Fibroblast of upper back skin (primary cell): ENCODE measurements around the gene PRSS50.

Source experiments
- DNase-seq: peaks from one replicate; pipeline ENCODE4 v3.0.0-alpha.2; 2013

PRSS50 gene

DNA sequence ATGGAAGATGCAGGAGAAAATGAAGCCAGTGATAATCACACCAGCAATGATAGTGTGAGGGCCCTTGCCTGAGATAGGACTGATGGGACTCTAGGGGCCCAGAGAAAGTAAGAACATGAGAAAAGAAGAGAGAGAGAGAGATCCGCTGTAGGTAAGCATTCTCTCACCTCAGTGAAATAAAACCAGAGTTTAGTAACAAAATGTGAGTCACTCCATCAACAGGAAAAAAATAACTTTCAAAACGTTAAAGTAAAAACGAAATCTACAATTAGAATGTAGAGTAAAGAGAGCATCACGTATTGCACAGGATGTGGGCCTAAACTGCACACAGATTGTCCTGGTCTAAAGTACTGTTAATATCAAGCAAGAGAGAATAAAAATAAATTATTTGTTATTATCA, 6.8 kb upstream of the PRSS50 start:
- DNase-seq: no peak

DNA sequence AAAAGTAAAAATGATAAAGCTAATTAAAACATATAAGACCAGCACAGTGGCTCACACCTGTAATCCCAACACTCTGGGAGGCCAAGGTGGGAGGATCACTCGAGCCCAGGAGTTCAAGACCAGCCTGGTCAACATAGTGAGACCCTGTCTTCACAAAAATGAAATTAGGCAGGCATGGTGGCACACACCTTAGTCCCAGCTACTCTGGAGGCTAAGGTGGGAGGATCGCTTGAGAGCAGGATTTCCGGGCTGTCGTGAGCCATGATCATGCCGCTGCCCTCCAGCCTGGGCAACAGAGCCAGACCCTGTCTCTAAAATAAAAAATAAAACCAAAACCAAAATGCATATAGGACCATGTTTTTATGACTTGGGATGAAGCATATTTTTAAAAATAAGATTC, 4.8 kb upstream of the PRSS50 start:
- no peak for DNase-seq

DNA sequence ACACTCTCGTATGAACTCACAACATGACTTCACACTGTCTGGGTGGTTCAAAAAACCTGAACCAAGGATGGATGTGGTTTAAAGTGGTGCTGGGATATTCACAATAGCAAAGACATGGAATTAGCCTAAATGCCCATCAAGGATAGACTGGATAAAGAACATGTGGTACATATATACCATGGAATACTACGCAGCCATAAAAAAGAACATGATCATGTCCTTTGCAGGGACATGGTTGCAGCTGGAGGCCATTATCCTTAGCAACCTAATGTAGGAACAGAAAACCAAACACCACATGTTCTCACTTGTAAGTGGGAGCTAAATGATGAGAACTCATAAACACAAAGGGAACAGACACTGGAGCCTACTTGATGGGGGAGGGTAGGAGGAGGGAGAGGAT, 3.3 kb upstream of the PRSS50 start:
- DNase-seq: no peak

DNA sequence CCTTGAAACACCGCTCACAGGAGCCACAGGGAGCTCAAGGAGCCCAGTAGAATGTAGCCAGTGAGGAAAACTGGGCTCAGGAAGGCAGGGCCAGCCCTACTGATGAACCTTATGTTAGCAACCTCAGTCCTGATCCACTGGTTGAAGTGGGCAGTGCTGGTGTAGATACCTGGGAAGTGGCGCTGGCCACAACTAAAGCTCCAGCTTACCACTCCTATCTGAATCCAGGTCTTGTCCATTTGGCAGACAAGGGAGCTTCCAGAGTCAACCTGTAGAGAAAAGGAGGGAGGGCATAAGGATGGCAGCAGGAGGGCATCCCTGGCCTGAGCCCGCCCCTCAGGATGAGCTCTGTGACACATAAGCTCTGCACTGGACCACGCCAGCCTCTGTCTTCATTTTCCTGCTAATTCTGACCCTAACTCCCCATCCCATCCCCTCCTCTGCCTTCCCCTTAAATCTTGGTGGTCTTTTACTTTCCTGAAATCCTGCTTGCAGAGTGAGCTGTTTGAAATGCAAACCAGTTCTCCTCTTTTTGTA, 2.1 kb upstream of the PRSS50 start:
- DNase-seq: no peak

DNA sequence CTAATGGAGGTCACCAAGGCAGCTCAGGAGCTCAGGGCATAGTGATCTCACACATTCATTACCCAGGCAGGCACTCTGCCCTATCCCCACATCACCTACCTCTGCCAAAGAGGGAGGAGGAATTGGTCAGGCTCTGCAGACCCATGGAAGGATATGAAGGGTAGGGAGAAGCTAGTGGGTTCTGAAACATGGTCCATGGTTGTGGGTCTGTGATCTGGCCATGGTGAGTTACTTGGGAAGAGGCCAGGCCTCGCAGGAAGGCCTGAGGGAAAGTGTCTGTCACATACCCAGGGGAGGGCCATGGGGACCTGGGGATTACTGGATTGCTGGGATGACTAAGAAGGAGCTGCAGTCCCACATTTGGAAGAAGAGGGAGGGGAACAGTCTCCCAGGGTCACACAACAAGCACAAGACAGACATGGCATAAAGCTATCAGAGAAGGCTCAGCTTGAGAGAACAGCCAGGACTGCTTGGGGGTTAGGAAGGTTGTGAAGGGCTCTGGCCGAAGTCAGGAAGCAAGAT, 1.4 kb upstream of the PRSS50 start:
- DNase-seq: no peak

DNA sequence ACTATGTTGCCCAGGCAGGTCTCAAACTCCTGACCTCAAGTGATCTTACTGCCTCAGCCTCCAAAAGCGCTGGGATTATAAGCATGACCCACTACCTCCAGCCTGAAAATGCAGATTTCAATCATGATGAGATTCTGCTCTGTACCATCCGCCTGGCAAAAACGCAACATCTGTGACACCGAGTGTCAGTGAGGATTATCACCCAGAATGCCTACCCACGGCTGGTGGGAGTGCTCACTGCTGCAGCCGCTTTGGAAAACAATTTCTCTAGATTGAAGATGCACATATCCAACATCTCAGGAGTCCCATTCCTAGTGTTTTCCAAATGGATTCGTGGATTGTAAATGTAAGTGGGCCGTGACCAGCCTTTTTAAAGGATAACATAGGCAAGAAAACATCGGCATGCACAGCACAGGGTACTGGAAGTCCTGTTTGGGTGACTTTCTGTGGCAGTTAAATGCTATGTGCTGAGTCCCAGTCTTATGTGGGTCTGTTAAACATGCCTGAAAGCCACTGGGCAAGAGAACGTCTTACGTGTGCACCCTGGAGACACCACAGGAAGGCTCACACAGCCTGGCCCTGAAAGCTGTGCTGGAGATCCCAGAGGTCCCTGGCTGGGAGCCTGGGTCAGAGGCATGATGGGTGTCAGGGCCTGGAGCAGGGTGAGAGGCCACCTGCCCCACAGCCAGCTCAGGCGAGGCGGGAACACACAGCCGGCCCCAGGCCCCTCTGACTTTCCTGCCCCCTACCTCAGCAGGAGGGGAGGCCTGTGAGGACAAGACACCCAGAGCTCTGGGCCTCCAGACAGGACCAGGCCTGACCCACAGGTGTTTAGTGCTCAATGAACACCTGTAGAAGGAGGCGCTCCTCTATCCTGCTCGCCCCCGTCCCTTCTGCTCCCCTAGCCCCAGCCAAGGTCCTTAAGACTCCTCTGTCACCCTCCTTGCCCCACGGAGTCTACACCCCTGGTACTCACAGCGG, 918 bp downstream of the PRSS50 start:
- DNase-seq: no peak

DNA sequence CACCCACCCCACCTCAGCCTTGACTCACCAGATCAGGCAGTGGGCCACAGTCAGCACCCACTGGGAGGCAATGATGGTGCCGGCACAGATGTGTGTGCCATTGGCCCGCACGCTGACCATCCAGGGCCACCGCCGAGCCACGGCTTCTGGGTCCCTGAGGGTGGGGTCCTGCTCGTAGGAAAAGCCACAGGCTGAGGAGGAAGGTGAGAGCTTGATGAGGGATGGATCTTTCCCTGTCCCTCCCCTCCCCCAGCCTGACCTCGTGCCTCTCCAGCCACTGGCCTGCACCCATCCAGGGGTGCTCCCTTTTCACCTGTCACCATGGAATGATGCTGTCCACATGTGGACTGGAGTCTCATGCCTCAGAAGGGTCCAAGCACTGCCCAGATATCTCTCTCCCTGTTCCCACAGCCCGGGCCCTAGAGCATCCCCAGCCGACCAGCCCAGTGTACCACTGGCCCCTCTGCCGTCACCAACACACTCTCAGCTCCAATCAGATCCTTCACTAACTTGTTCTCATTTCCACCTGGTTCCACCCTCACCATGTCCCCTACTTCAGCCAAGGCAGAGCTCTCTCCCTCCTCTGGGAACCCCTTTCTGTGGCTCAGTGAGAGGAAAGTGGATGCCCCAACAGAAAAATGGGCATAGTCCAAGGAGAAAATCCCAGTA, 2.0 kb downstream of the PRSS50 start:
- DNase-seq: no peak

DNA sequence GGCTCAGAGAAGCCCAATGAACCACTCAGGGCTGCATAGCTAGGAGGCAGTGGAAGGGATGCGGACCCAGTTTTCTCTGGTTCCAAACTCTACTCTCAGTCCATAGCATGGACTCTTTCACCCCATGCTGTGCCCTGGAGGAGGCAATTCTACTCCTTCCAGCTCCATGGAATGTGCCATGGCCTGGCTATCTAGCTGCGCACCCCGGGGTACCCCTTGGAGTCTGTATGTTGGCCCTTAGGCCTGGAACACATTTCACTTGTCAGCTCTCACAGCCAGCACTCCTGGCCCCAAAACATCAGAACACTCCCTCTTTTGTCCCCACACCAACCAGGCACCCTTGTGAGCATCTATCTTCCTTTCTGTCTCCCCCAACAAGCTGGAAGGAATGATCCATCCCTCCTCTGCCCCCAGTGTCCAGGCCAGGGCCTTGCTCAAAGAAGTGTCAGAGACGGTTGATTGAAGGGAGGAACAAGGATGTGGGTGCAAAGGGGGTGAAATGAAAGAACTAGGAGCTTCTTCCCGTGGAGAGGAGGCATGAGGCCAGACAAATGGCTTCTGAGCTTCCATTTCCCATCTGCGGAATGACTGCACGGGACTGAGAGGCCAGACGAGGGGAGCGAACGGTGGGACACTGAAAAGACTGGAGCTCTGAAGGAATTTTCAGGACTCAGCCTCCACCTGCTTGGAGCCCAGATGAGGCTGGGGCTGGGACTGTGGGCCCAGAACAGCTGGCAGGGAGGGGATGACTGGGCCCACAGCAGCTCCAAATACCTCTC, 2.8 kb downstream of the PRSS50 start:
- no peak for DNase-seq

DNA sequence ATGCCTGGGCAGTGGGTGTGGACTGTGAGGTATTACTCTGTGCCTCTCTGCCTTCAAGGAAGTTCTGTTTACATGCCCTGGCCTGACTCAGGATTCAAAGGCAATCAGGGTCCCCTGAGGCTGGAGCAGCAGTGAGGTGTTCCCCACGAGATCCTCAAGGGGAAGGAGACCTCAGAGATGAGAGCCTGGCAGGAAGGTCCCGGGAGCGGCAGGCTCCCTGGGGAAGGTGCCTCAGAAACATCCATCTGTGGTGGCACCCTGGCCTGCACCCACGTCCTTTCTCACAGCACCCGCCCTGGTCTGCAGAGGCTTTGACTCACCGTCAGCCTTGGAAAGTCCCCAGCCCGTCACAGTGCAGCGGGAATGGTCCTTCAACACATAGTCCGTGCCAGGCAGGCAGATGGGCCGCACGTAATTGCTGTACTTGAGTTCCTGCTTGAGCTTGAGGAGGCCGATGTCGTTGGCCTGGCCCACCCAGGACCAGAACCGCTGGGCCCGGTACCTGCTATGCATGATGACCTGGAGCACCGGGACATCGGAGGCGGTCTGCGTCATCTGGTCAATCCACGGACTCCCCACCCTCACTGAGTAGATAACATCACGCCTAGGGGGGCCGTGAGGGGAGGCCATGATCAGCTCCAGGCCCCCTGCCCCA, 3.6 kb downstream of the PRSS50 start:
- no peak for DNase-seq

DNA sequence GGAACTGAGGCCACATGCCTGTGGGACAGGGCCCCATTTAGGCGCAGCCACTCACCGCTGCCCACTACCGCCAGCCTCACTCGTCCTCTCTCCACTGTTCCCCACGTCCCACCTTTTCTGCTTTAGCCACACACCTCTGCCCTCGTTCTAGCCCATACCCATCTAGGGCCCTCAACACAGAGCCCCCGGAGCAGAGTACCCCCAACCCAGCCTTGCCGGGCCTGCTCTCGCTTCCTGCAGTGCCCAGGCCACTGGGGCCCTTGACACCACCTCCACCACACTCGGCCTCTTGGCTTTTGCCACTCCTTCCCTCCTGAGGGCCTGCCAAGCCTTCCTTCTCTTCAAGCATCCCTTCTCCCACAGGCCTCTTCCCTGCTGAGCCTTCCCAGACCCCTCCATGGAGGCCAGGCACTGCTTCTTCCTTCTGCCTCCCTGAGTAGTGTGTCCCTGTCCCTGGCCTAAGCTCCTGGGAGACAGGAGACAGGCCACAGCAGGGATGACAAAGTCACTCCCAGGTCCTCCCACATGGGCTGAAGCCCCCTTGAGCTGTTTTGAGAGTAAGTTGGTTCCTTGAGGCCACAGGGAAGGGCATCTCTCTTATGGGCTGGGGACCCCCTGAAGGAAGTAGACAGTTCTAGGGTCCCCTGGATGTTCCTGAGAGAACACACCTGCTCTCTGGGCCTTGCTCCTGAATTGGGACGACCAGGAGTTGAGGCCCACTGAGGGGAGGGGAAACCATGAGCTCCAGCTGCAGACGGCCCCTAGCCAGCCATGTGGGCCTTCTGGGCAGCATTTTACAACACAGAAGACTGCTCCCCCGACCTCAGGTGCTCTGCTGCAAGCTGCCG, 4.4 kb downstream of the PRSS50 start:
- DNase-seq: no peak

DNA sequence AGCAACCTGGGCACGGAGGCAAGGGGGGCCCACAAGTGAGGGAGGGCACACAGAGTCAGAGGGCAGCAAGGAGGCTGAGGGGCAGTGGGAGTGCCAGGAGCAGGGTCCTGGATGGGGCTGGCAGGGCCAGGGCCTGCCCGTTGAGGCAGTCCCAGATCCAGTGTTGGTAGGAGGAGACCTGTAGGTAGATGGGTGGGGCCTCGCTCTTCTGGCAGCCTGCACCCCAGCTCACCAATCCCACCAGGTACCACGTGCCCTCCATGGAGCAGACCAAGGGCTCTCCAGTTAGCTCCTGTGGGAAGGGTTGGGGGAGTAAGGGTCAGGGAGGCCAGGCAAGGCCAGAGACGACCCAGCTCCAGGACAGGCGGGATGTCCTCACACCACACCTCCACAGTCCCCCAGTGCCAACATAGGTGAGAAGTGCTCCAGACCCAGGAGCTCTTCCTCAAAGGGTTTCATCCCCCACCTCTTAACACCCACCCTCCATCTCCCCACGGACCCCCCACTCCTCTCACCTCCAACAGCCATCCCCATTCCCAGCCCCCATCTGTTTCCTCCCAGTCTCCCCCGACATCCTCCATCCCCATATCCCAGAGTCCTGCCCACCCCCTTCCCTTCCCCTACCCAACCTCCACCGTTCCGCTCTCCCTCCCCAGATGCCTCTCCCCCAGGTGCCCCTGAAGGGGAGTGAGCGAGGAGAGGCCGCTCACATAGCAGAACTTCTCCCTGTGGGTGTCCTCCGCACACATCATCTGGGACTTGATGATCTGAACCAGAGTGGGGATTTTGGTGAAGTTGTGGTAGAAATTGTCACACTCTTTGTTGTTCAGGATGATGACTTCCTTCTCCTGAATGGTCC, 5.2 kb downstream of the PRSS50 start:
- no peak for DNase-seq

DNA sequence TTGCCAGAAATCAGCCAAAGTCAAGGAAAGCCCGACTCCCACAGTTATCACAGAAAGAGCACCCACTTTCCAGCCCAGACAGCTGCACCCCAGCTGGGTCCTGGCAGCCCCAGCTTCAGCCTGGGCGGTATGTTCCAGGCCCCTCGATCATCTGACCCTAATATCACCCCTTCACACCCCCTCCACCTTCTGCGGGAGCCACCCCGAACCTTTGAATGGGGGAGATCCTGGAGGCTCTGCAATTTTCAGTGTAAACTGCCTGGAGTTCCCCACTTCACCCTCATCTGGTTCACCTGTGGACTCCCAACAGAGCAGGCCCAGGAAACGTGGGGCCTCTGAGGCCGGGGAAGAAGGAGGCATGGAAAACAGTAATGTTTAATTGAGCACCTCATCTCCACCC, 5.9 kb downstream of the PRSS50 start:
- DNase-seq: no peak

DNA sequence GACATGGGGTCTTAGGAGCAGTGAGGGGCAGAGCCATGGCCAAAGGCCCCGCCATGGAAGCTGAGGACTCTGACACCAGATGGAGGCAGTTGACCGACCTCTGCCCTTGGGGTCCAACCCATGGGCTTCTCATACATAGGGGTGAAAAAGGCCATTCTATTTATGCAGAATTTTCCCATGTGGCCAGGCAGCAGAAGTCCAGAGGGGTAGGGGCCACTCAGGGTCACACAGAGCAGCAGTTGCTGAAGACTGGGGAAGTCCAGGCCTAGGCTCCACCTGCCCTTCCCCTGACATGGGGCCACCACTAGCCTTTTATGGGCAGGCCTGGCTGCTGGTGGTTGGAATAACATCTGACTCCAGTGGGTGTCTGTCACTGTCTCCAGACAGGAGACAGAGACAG, 6.4 kb downstream of the PRSS50 start:
- no peak for DNase-seq

DNA sequence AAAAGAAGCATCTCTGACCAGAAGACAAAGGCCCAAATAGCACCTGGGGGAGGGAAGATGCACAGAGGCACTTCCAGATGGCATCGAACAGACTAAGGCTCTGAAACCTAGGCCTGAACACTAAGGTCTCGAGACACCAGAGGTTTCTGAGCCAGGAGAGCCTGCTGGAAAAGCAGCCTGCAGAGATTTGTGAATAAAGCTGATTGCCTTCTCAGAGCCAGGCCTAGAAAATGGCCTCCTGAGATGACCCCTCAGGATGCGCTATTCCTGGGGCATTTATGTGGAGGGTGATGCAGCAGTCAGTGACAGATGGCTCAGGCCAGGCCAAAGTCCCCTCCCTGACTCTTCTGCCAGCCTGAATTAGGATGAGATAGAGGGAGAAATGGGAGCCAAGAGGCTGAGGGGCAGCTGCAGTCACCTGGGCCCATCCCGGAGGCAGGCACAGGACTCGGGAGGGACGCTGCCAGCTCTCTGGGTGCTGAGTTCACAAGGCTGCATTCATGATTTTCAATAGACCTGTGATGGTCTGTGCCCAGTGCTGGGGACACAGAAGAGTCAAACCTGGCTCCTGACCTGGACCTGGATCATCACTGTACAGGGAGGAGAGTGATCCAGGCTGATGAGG, 6.9 kb downstream of the PRSS50 start:
- no peak for DNase-seq

DNA sequence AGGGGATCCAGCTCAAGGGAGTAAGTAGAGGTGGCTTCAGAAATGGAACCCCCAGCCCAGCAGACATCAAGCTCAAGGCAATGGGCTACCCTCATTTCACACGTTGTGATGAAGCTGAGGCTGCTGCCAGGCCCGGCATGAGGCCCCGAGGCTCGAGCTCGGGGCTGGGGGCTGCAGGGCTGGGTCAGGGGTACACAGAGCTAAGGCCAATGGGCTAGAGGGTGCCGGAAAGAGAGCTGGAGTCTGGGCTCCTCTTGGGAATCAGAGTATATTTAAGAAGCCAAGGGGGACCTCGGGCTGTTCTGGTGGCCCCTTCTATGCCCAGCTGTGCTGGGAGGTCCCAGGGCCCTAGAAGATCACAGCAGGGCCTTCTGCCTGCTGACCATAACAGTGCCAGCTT, 7.4 kb downstream of the PRSS50 start:
- DNase-seq: no peak

DNA sequence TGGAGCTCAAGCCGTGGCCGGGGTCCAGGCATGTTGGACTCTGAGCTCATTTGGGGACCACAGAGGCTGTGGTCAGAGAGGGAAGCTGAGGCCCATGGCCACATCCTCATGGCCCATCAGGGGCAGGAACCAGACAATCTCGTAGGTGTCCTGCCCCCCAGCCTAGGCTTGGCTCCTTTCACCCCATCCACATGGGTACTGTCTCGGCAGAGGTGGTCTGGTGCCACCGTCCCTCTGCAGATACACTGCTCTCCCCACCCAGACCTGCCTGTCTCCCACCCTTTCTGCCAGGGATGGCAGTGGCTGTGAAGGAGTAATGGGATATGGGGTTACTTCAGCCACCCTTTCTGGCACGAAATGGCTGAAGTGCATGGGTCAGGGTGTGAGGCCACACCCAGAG, 7.9 kb downstream of the PRSS50 start:
- DNase-seq: no peak

DNA sequence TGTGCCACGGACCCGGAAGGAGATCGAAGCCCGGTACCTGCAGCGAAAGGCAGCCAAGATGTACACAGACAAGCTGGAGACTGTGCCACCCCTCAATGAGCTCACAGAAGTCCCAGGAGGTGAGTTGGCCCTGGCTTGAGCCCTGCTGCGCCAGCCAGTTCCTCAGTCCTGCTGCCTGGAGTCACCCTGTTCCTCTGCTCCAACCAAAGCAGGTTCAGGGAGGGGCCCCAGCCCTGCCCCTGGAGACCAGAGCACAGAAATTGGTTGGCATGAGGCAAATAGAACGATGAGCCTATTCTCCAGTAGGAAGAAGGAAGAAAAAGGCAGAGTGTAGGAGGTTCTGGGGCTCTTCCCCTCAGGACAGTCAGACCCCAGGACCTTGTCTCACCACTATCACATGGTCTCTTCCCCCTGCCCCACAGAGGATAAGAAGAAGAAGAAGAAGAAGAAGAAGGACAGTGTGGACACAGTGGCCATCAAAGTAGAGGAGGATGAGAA, 8.5 kb downstream of the PRSS50 start:
- DNase-seq: no peak

DNA sequence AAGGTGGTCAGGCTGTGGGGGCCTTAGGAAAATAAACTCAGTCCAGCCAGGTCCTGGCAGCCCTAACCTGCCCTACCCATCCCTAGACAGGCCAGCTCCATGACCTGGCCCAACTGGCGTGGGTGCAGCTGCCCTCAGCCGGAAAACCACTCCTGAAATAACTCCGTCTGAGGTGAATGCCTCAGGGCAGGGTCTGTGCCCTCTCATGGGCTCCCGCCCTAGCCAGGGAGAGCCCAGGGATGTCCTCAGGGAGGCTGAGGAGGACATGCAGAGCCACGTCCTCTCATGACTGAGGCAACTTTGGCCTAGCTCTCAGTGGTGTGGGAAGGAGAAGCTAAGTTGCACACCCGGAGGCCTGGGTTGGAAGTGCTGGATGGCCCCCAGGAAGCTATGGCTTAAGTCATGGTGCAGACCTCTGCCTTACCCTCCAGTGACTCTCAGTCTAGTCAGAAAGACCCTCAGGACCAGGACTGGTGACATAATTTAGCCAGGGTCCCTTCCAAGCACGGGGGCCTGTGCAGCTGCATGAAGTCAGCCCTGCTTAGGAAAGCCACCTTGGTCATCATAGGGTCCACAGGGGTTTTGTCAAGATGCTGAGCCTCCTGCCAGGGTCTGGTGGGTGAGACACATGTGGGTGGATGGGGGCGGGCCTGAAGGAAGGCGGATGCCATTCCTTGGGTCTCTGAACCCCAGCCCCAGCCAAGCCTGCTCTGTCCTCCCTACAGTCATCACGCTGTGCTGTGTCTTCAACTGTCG, 9.1 kb downstream of the PRSS50 start:
- no peak for DNase-seq

DNA sequence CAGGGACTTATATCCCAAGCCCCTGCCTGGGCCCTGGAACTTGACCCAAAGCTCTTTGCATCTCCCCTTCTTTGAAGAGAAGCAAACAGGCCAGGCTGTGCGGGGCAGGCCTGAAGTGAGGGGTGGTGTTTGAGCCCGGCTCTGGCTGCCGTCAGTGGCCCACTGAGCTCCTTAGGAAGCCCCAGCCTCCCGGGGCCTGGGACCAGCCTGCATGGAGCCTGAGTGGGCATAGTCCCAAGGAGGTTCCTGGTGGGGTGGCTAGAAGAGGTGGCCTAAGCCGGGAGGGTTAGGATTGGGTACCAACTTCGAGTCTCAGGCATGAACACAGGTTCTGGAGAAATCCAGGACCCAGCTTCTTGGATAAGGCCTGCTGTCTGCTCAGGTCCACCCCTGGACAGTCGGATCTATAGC, 10.1 kb downstream of the PRSS50 start:
- DNase-seq: no peak
